DMS79 (cell line): ENCODE measurements around the gene SLAIN1.
"Not testable (repeated sequence)": the region's sequence is repeated elsewhere in the genome, so short reads cannot be mapped to it uniquely, and the experiment has no call there.

ENCODE experiments used
- DNase-seq: peaks from one replicate; lab custom pipeline; 2025; lab: John Stamatoyannopoulos, UW

SLAIN1 gene

GRCh38 chr13:77697217-77698103 lies at the start of gene SLAIN1:
Gene SLAIN1 (plus strand): TSS chr13:77697687. CDS start chr13:77697914, 227 bp downstream.
- DNase-seq, result peak; percentile 43

GRCh38 chr13:77650409-77650808 lies 47.1 kb upstream of the SLAIN1 start:
- DNase-seq, result no peak

- DNase-seq, result no peak
These were observed 44.2 kb upstream of the SLAIN1 start for GRCh38 chr13:77653301-77653700.

GRCh38 chr13:77660016-77660415 lies 37.5 kb upstream of the SLAIN1 start:
- not testable (repeated sequence) for DNase-seq

- DNase-seq, result no peak
These were observed 36.6 kb upstream of the SLAIN1 start for GRCh38 chr13:77660841-77661250.

GRCh38 chr13:77662301-77662700 lies 35.2 kb upstream of the SLAIN1 start:
- not testable (repeated sequence) for DNase-seq

GRCh38 chr13:77662831-77663230 lies 34.7 kb upstream of the SLAIN1 start:
- not testable (repeated sequence) for DNase-seq

- DNase-seq, result no peak
These were observed 22.6 kb upstream of the SLAIN1 start for GRCh38 chr13:77674852-77675251.

- DNase-seq, result no peak
These were observed 18.7 kb upstream of the SLAIN1 start for GRCh38 chr13:77678691-77679235.

GRCh38 chr13:77687799-77688198 lies 9.7 kb upstream of the SLAIN1 start:
- DNase-seq, result no peak

GRCh38 chr13:77691871-77692270 lies 5.6 kb upstream of the SLAIN1 start:
- DNase-seq, result no peak

GRCh38 chr13:77692746-77693448 lies 4.6 kb upstream of the SLAIN1 start:
- no peak for DNase-seq

GRCh38 chr13:77693449-77693940 lies 4.0 kb upstream of the SLAIN1 start:
- DNase-seq, result no peak

GRCh38 chr13:77696006-77696878 lies 1.2 kb upstream of the SLAIN1 start:
- no peak for DNase-seq

- no peak for DNase-seq
These were observed 639 bp upstream of the SLAIN1 start for GRCh38 chr13:77696879-77697216.

- DNase-seq, result no peak
These were observed 943 bp downstream of the SLAIN1 start for GRCh38 chr13:77698201-77699058.

- DNase-seq, result no peak
These were observed 1.7 kb downstream of the SLAIN1 start for GRCh38 chr13:77699059-77699680.

GRCh38 chr13:77701305-77701704 lies 3.8 kb downstream of the SLAIN1 start:
- DNase-seq, result no peak

- DNase-seq, result no peak
These were observed 4.9 kb downstream of the SLAIN1 start for GRCh38 chr13:77702366-77702765.

GRCh38 chr13:77703408-77703807 lies 5.9 kb downstream of the SLAIN1 start:
- DNase-seq, result no peak
